Measurements from ENCODE around the gene STOML1. TPM values are rescaled to one million over a fixed set of nuclear protein-coding genes. Genes with fewer than 3 reads are reported as not detected.

Gene STOML1, protein sequence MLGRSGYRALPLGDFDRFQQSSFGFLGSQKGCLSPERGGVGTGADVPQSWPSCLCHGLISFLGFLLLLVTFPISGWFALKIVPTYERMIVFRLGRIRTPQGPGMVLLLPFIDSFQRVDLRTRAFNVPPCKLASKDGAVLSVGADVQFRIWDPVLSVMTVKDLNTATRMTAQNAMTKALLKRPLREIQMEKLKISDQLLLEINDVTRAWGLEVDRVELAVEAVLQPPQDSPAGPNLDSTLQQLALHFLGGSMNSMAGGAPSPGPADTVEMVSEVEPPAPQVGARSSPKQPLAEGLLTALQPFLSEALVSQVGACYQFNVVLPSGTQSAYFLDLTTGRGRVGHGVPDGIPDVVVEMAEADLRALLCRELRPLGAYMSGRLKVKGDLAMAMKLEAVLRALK
- total RNA-seq = 10 to 100 TPM; 15.2 to 28.8 (median 16.9) TPM

DNA sequence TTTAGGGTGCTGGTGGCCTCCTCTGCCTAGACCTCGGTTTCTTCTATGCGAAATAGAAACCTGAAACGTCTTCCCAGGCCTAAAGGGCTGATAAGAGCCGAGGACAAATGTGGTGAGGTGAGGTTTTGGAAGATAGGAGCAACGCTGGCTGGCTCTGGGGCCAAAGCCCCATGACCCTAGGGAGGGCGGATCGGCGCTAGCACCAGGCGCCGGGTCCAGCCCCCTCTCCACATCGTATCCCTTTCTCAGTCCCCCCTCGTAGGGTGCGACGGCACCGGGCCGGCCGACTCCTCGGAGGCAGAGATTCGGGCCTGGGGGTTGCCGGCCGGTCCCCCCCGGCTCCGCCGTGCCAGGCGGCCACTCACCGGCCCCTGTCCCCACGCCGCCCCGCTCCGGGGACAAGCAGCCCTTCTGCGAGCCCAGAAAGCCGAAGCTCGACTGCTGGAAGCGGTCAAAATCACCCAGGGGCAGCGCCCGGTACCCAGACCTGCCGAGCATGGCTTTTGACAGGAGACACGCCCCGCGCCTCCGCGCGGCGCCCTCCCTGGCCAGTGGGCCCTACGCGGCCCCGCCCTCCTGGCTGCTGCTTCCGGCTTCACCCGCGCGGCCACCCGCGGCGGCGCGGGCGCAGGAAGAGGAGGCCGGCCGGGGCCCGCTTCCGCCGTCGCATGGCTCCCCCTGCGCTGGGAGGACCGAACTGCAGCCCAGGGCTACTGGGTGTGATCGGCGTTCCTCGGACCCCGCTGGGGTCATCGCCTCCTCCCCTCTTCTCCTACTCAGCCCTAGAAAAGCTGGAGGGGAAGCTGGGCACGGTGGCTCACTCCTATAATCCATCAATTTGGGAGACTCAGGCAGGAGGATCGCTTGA is at the start of gene STOML1:
Gene STOML1 (minus strand): TSS at position 570 of the 868 bp plus-strand sequence. CDS start 72 bp downstream, at position 498.
- Histone ChIP-seq H3K27ac (peak within 1 kb of the TSS; percentile 88 to 94 (median 90)), H3K36me3 (peaks cover 0 to 6% of the 10 kb centered on the region in 2 donors), H3K27me3 (no peaks in the 10 kb centered on the region), H3K4me1 (peaks cover 65 to 78% of the 10 kb centered on the region in 2 donors), H3K4me3 (peak within 1 kb of the TSS; percentile 82 to 96 (median 91)), H3K9me3 (no peaks in the 10 kb centered on the region)
- DNase-seq (peak; percentile 76 to 90), ATAC-seq (peak; percentile 75 to 77)
- TF ChIP-seq, protein P1, sequence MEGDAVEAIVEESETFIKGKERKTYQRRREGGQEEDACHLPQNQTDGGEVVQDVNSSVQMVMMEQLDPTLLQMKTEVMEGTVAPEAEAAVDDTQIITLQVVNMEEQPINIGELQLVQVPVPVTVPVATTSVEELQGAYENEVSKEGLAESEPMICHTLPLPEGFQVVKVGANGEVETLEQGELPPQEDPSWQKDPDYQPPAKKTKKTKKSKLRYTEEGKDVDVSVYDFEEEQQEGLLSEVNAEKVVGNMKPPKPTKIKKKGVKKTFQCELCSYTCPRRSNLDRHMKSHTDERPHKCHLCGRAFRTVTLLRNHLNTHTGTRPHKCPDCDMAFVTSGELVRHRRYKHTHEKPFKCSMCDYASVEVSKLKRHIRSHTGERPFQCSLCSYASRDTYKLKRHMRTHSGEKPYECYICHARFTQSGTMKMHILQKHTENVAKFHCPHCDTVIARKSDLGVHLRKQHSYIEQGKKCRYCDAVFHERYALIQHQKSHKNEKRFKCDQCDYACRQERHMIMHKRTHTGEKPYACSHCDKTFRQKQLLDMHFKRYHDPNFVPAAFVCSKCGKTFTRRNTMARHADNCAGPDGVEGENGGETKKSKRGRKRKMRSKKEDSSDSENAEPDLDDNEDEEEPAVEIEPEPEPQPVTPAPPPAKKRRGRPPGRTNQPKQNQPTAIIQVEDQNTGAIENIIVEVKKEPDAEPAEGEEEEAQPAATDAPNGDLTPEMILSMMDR (IDR thresholded peaks at IDR 0.05 in 4 of 5, conservative IDR thresholded peaks at IDR 0.05 in 1 of 5) = peak; percentile 81 to 97 (median 96)
- peak; percentile 77 for TF ChIP-seq POLR2A (IDR thresholded peaks at IDR 0.05)
- intact Hi-C loops (cut with DNase I; ENCODE audit: low total_unique reads) (loop anchor here (5.0 to 10.0 kb wide), 3 partner anchors 473 to 1460 kb away; partner anchors contain the start of genes ARID3B, SIN3A and UBL7), in situ Hi-C loops (cut with MboI; ENCODE audit: low sequenced_read_pairs in 4 of 4) (loop anchor here in 1 of 4 donors (25.0 kb wide), 1 partner anchor 470 kb away; the partner anchor contains the start of gene UBL7)

DNA sequence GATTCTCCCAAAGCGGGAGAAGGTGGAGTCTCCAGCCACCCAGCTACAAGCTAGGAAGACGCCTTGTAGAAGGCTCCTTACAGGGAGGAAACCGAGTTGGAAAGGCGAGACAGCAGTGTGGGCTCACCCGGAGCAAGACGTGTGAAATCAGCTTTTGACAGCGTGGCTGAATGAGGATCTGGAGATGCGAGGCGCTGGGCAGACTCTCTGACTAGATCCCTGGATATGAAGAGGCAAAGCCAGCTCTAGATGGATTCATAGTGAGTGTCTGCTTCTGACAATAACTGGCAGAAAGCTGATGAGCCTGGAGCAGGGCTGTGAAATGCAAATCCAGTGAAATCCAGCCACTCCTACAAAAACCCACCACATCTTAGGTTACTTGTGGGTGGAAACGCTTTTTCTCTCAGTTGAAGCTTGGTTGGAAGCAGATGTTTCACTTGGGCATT is 49.2 kb upstream of the STOML1 start:
- in situ Hi-C loops (cut with MboI; ENCODE audit: low sequenced_read_pairs in 4 of 4) = loop anchor here in 1 of 4 donors (10.0 kb wide), 1 partner anchor 57 kb away; no protein-coding TSS in a partner anchor
- no peaks in the 10 kb centered on the region for H3K9me3 ChIP-seq
- H3K36me3 ChIP-seq = peaks cover 0 to 11% of the 10 kb centered on the region in 2 donors
- ATAC-seq (no peak), DNase-seq (no peak)
- H3K4me3 ChIP-seq = no peak overlapping the region
- intact Hi-C loops (cut with DNase I; ENCODE audit: low total_unique reads) = no loop called here
- H3K27ac ChIP-seq = peak overlapping the region; percentile 42 to 65 (median 58)
- H3K27me3 ChIP-seq = no peaks in the 10 kb centered on the region
- H3K4me1 ChIP-seq = peaks cover 5 to 10% of the 10 kb centered on the region in 2 donors
- TF ChIP-seq POLR2A (IDR thresholded peaks at IDR 0.05) = no peak
- TF ChIP-seq, protein P1 (IDR thresholded peaks at IDR 0.05 in 4 of 5, conservative IDR thresholded peaks at IDR 0.05 in 1 of 5) = no peak

DNA sequence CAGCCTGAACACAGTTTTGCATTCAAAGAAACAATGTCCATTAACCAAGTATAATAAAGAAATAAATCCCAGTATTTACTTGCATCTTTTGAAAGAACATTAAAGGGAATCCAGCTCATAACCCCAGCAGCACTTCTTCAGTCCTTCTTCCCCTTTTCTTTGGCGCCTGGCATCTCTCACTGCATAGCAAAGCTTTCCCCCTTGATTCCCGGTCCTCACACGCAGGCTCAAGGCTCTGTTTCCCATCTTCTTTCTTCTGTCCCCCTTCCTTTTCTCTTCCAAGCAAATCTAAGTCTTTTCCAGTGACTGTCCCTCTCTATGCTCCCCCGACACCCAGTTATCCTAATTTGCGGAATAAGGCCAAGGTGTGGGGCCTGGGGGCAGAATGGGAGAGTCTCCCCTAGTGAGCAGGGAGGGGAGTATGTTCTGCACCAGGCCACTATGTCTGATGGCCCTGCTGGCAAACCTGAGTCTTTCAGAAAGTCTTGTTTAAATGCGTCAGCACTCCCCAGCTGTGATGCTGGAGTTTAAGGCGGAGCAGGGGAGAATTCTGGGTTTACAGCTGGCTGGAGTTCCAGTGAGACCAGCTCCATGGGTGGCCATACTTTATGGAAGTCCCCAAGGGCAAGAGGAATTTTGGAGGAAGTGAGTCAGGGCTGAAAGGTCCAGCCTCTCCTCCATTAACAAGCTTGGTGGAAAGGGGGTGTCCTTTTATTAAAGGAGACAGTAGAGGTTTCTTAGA is 48.2 kb upstream of the STOML1 start:
- H3K36me3 ChIP-seq = peaks cover 0 to 21% of the 10 kb centered on the region in 2 donors
- DNase-seq (peak; percentile 25 to 59), ATAC-seq (peak; percentile 61 to 68)
- H3K27me3 ChIP-seq = no peaks in the 10 kb centered on the region
- peaks cover 5 to 10% of the 10 kb centered on the region in 2 donors for H3K4me1 ChIP-seq
- TF ChIP-seq, protein P1 (IDR thresholded peaks at IDR 0.05 in 4 of 5, conservative IDR thresholded peaks at IDR 0.05 in 1 of 5) = no peak
- TF ChIP-seq POLR2A (IDR thresholded peaks at IDR 0.05) = no peak
- H3K9me3 ChIP-seq = no peaks in the 10 kb centered on the region
- H3K27ac ChIP-seq = peak overlapping the region; percentile 42 to 65 (median 58)
- intact Hi-C loops (cut with DNase I; ENCODE audit: low total_unique reads) (no loop called here), in situ Hi-C loops (cut with MboI; ENCODE audit: low sequenced_read_pairs in 4 of 4) (loop anchor here in 1 of 4 donors (10.0 kb wide), 1 partner anchor 55 kb away; no protein-coding TSS in a partner anchor)
- no peak overlapping the region for H3K4me3 ChIP-seq

DNA sequence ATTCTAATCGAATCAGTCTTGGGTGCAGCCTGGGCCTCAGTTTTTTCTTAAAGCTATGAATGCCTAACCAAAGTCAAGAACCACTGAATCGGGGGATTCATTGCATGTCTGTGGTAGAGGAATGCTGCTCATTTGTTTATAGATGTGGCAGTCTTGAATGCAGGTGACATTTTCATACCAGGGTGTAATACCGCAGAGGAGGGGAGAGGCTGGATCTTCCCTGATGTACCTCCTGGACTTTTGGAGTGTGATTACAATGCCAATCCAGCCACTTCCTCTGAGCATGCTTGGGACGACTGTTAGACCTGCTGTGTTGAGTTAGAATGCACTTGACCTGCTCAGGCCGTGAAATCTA is 47.5 kb upstream of the STOML1 start:
- Histone ChIP-seq H3K27ac (peak overlapping the region in 2 of 4 donors; percentile 38 to 54), H3K4me1 (peaks cover 5 to 10% of the 10 kb centered on the region in 2 donors), H3K36me3 (peaks cover 0 to 28% of the 10 kb centered on the region in 2 donors), H3K27me3 (no peaks in the 10 kb centered on the region), H3K4me3 (no peak overlapping the region), H3K9me3 (no peaks in the 10 kb centered on the region)
- in situ Hi-C loops (cut with MboI; ENCODE audit: low sequenced_read_pairs in 4 of 4) = loop anchor here in 1 of 4 donors (10.0 kb wide), 1 partner anchor 55 kb away; no protein-coding TSS in a partner anchor
- no peak for DNase-seq
- TF ChIP-seq, protein P1 (IDR thresholded peaks at IDR 0.05 in 4 of 5, conservative IDR thresholded peaks at IDR 0.05 in 1 of 5) = no peak
- no peak for TF ChIP-seq POLR2A (IDR thresholded peaks at IDR 0.05)
- intact Hi-C loops (cut with DNase I; ENCODE audit: low total_unique reads) = no loop called here
- no peak for ATAC-seq

All from gastrocnemius medialis (tissue), 4 donors.